Measurements from ENCODE around the gene PLXNA4.

DNA sequence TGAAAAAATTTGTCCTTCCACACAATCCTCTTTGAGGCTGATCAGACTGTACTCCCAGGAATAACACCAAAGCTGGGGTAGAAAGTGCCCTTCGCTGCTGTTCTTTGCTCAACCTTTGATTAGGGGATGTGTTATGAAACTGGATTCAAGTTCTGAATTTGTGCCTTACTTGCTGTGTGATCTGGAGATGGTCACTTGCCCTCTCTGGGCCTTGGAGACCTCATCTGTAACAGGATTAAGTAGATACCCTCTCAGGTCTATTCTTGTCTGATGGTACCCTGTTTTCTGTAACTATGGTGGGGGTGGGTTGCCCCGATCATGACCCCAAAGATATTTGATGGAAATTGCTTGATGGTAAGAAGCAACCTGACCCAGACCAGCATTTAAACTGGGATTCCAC, 368.5 kb downstream of the PLXNA4 start:
- TF ChIP-seq SAFB (IDR thresholded peaks at IDR 0.05; ENCODE audit: borderline replicate concordance, low read depth, low read length) (no peak), ASH1L (IDR thresholded peaks at IDR 0.05; ENCODE audit: borderline replicate concordance, low read depth, partially characterized antibody) (no peak), ZNF146 (CRISPR knock-in tag; IDR thresholded peaks at IDR 0.05; ENCODE audit: unreplicated experiment) (no peak), BDP1 (IDR thresholded peaks at IDR 0.05; ENCODE audit: insufficient read depth, insufficient read length) (no peak), CREBBP (IDR thresholded peaks at IDR 0.05; ENCODE audit: low read depth, low read length) (no peak)
- TF ChIP-seq, protein P1, sequence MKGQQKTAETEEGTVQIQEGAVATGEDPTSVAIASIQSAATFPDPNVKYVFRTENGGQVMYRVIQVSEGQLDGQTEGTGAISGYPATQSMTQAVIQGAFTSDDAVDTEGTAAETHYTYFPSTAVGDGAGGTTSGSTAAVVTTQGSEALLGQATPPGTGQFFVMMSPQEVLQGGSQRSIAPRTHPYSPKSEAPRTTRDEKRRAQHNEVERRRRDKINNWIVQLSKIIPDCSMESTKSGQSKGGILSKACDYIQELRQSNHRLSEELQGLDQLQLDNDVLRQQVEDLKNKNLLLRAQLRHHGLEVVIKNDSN (CRISPR knock-in tag; IDR thresholded peaks at IDR 0.05), result no peak
- TF ChIP-seq, protein P2, sequence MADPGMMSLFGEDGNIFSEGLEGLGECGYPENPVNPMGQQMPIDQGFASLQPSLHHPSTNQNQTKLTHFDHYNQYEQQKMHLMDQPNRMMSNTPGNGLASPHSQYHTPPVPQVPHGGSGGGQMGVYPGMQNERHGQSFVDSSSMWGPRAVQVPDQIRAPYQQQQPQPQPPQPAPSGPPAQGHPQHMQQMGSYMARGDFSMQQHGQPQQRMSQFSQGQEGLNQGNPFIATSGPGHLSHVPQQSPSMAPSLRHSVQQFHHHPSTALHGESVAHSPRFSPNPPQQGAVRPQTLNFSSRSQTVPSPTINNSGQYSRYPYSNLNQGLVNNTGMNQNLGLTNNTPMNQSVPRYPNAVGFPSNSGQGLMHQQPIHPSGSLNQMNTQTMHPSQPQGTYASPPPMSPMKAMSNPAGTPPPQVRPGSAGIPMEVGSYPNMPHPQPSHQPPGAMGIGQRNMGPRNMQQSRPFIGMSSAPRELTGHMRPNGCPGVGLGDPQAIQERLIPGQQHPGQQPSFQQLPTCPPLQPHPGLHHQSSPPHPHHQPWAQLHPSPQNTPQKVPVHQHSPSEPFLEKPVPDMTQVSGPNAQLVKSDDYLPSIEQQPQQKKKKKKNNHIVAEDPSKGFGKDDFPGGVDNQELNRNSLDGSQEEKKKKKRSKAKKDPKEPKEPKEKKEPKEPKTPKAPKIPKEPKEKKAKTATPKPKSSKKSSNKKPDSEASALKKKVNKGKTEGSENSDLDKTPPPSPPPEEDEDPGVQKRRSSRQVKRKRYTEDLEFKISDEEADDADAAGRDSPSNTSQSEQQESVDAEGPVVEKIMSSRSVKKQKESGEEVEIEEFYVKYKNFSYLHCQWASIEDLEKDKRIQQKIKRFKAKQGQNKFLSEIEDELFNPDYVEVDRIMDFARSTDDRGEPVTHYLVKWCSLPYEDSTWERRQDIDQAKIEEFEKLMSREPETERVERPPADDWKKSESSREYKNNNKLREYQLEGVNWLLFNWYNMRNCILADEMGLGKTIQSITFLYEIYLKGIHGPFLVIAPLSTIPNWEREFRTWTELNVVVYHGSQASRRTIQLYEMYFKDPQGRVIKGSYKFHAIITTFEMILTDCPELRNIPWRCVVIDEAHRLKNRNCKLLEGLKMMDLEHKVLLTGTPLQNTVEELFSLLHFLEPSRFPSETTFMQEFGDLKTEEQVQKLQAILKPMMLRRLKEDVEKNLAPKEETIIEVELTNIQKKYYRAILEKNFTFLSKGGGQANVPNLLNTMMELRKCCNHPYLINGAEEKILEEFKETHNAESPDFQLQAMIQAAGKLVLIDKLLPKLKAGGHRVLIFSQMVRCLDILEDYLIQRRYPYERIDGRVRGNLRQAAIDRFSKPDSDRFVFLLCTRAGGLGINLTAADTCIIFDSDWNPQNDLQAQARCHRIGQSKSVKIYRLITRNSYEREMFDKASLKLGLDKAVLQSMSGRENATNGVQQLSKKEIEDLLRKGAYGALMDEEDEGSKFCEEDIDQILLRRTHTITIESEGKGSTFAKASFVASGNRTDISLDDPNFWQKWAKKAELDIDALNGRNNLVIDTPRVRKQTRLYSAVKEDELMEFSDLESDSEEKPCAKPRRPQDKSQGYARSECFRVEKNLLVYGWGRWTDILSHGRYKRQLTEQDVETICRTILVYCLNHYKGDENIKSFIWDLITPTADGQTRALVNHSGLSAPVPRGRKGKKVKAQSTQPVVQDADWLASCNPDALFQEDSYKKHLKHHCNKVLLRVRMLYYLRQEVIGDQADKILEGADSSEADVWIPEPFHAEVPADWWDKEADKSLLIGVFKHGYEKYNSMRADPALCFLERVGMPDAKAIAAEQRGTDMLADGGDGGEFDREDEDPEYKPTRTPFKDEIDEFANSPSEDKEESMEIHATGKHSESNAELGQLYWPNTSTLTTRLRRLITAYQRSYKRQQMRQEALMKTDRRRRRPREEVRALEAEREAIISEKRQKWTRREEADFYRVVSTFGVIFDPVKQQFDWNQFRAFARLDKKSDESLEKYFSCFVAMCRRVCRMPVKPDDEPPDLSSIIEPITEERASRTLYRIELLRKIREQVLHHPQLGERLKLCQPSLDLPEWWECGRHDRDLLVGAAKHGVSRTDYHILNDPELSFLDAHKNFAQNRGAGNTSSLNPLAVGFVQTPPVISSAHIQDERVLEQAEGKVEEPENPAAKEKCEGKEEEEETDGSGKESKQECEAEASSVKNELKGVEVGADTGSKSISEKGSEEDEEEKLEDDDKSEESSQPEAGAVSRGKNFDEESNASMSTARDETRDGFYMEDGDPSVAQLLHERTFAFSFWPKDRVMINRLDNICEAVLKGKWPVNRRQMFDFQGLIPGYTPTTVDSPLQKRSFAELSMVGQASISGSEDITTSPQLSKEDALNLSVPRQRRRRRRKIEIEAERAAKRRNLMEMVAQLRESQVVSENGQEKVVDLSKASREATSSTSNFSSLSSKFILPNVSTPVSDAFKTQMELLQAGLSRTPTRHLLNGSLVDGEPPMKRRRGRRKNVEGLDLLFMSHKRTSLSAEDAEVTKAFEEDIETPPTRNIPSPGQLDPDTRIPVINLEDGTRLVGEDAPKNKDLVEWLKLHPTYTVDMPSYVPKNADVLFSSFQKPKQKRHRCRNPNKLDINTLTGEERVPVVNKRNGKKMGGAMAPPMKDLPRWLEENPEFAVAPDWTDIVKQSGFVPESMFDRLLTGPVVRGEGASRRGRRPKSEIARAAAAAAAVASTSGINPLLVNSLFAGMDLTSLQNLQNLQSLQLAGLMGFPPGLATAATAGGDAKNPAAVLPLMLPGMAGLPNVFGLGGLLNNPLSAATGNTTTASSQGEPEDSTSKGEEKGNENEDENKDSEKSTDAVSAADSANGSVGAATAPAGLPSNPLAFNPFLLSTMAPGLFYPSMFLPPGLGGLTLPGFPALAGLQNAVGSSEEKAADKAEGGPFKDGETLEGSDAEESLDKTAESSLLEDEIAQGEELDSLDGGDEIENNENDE (IDR thresholded peaks at IDR 0.05; ENCODE audit: low read depth, low read length), result no peak
- TF ChIP-seq, protein P3, sequence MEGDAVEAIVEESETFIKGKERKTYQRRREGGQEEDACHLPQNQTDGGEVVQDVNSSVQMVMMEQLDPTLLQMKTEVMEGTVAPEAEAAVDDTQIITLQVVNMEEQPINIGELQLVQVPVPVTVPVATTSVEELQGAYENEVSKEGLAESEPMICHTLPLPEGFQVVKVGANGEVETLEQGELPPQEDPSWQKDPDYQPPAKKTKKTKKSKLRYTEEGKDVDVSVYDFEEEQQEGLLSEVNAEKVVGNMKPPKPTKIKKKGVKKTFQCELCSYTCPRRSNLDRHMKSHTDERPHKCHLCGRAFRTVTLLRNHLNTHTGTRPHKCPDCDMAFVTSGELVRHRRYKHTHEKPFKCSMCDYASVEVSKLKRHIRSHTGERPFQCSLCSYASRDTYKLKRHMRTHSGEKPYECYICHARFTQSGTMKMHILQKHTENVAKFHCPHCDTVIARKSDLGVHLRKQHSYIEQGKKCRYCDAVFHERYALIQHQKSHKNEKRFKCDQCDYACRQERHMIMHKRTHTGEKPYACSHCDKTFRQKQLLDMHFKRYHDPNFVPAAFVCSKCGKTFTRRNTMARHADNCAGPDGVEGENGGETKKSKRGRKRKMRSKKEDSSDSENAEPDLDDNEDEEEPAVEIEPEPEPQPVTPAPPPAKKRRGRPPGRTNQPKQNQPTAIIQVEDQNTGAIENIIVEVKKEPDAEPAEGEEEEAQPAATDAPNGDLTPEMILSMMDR (IDR thresholded peaks at IDR 0.05 in 2 of 3, conservative IDR thresholded peaks at IDR 0.05 in 1 of 3; ENCODE audit: insufficient read depth in 2 of 3, low read depth in 1 of 3, low read length in 3 of 3), result no peak
